OCI-LY7 (cell line): ENCODE data around the gene NIT1. TPM values are rescaled to one million over a fixed set of nuclear protein-coding genes. Genes with fewer than 3 reads are reported as not detected.

Source experiments
- BruUV-seq: library from RNA; stranded (reverse); fragments of 400-500 nt; replicated peaks from 2 replicates; lab custom pipeline; 2021; lab: Mats Ljungman, UMichigan
- CTCF ChIA-PET: fragments of 300-600 bp; sonication (Branson Sonifier 250); formaldehyde crosslinking; loops from one replicate; lab custom pipeline; 2022; ENCODE audit warnings: antibody characterized with exemption; ENCODE audit not compliant: unreplicated experiment; lab: Charles Lee
- POLR2A ChIA-PET: fragments of 300-600 bp; sonication (Branson Sonifier 250); formaldehyde crosslinking; loops from one replicate; lab custom pipeline; 2022; ENCODE audit warnings: antibody characterized with exemption; lab: Charles Lee
- DNase-seq: peaks from one replicate; pipeline ENCODE4 v3.0.0-alpha.2; 2015; ENCODE audit warnings: low spot score
- H2AFZ ChIP-seq: fragments of 200-600 bp; sonication (generic), shearing (Covaris generic); 2 replicates; pipeline ENCODE4 v1.6.1; 2014; ENCODE audit warnings: mild to moderate bottlenecking, antibody characterized with exemption, low read length, moderate library complexity
- H3K27ac ChIP-seq: fragments of 200-600 bp; sonication (generic); 2 replicates; pipeline ENCODE4 v1.5.1; 2014; ENCODE audit warnings: mixed run types, low read depth, mild to moderate bottlenecking, moderate library complexity, low read length, inconsistent platforms; ENCODE audit not compliant: poor library complexity, severe bottlenecking
- H3K36me3 ChIP-seq: fragments of 200-600 bp; sonication (generic); 2 replicates; pipeline ENCODE4 v1.6.1; 2014; ENCODE audit warnings: mild to moderate bottlenecking, antibody characterized with exemption, low read length, moderate library complexity, mixed read lengths; ENCODE audit not compliant: insufficient read depth
- H3K4me1 ChIP-seq: fragments of 200-600 bp; sonication (generic); 2 replicates; pipeline ENCODE4 v1.5.1; 2014; ENCODE audit warnings: mild to moderate bottlenecking, low read length; ENCODE audit not compliant: insufficient read depth, poor library complexity, severe bottlenecking
- H3K4me2 ChIP-seq: fragments of 200-600 bp; sonication (generic); 2 replicates; pipeline ENCODE4 v1.6.1; 2014; ENCODE audit warnings: mild to moderate bottlenecking, low read length
- H3K4me3 ChIP-seq: fragments of 200-600 bp; sonication (generic); 2 replicates; pipeline ENCODE4 v1.5.1; 2014; ENCODE audit warnings: mild to moderate bottlenecking, low read depth, low read length; ENCODE audit not compliant: poor library complexity, severe bottlenecking
- H3K79me2 ChIP-seq: fragments of 200-600 bp; sonication (generic); 2 replicates; pipeline ENCODE4 v1.6.1; 2016; ENCODE audit warnings: low read depth, mild to moderate bottlenecking, low read length, moderate library complexity, mixed read lengths; ENCODE audit not compliant: insufficient read depth
- H3K9me2 ChIP-seq: fragments of 200-600 bp; sonication (generic); 2 replicates; pipeline ENCODE4 v1.6.1; 2016; ENCODE audit warnings: mild to moderate bottlenecking, low read length, mixed read lengths; ENCODE audit not compliant: insufficient read depth
- H3K9me3 ChIP-seq: fragments of 200-600 bp; sonication (generic); 2 replicates; pipeline ENCODE4 v1.6.1; 2014; ENCODE audit warnings: mild to moderate bottlenecking, mixed run types, low read length, mixed read lengths
- H4K20me1 ChIP-seq: fragments of 200-600 bp; sonication (generic); 2 replicates; pipeline ENCODE4 v1.6.1; 2014; ENCODE audit warnings: mild to moderate bottlenecking, antibody characterized with exemption, low read length, moderate library complexity, mixed read lengths; ENCODE audit not compliant: insufficient read depth
- EZH2phosphoT487 ChIP-seq: fragments of 200-600 bp; sonication (generic); IDR thresholded peaks from 2 replicates; pipeline ENCODE4 v1.6.1; 2018; ENCODE audit warnings: low read depth, borderline replicate concordance, mild to moderate bottlenecking, mixed run types, antibody characterized with exemption, low read length, moderate library complexity, mixed read lengths
- intact Hi-C: fragments of 100-400 bp; cut with micrococcal nuclease; formaldehyde crosslinking; loops from one replicate; pipeline ENCODE4 v1.10.0; 2022; ENCODE audit not compliant: unreplicated experiment
- total RNA-seq, 2 experiments: library from RNA; depleted of rRNA in 1 of 2; stranded (reverse); fragments of >200 nt in 1 of 2; shearing (Covaris generic) in 1 of 2; gene quantifications; 2 replicates each; pipeline ENCODE4 v1.2.3, GENCODE V29; 2014 to 2022
- TF ChIP-seq, protein P1 (sequence below): fragments of 200-600 bp; sonication (generic); conservative IDR thresholded peaks from 2 replicates; pipeline ENCODE4 v1.5.1; 2014; ENCODE audit warnings: mild to moderate bottlenecking, antibody characterized with exemption, low read length, moderate library complexity, mixed read lengths

Gene NIT1
- total RNA-seq, 2 experiments from 2014 or later: 42.7 to 46.5 TPM

DNA sequence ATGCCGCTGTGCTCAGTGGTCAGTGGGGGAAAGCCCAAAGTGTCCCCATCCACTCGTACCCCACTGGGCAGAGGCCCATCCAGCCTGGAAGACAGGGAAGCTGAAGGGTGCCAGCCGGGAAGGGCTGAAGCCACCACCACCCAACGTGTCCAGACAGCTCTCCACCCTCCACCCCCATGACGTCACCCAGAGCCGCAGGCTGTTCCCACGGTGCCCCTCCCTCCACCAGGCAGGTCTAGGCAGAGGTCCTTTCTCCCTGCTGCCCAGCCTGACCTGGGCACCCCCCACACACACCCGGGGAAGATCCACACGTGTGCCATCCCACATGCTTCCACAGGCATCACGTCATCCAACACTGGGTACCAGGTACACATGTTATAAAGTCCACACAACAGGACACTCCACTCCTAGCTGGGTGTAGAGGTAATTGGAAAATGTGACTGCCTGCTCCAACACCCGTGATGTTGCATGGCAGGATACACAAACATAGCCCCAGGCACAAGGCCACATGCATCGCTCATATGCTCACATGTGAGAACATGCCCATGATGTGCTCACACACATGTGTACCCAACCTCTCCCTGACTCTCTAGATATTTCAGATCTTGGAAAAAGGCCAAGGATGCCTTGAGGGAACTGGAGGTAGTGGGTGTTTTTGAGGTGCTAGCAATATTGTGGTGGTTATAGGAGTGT, 43.1 kb upstream of the NIT1 start:
- H3K9me3 ChIP-seq: no peaks in the 10 kb centered on the region
- no peaks in the 10 kb centered on the region for H3K9me2 ChIP-seq
- TF ChIP-seq, protein P1, sequence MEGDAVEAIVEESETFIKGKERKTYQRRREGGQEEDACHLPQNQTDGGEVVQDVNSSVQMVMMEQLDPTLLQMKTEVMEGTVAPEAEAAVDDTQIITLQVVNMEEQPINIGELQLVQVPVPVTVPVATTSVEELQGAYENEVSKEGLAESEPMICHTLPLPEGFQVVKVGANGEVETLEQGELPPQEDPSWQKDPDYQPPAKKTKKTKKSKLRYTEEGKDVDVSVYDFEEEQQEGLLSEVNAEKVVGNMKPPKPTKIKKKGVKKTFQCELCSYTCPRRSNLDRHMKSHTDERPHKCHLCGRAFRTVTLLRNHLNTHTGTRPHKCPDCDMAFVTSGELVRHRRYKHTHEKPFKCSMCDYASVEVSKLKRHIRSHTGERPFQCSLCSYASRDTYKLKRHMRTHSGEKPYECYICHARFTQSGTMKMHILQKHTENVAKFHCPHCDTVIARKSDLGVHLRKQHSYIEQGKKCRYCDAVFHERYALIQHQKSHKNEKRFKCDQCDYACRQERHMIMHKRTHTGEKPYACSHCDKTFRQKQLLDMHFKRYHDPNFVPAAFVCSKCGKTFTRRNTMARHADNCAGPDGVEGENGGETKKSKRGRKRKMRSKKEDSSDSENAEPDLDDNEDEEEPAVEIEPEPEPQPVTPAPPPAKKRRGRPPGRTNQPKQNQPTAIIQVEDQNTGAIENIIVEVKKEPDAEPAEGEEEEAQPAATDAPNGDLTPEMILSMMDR: no peak
- TF ChIP-seq EZH2phosphoT487: no peak
- CTCF ChIA-PET: no interaction called here
- no peaks in the 10 kb centered on the region for H3K36me3 ChIP-seq
- H3K4me1 ChIP-seq: peaks cover 14% of the 10 kb centered on the region
- intact Hi-C loops: no loop called here
- BruUV-seq: no TSS peak
- H3K4me3 ChIP-seq: no peak overlapping the region
- POLR2A ChIA-PET: no interaction called here
- H4K20me1 ChIP-seq: no peaks in the 10 kb centered on the region
- no peak overlapping the region for H3K27ac ChIP-seq
- no peak overlapping the region for H3K4me2 ChIP-seq
- no peaks in the 10 kb centered on the region for H3K79me2 ChIP-seq
- H2AFZ ChIP-seq: no peak overlapping the region
- no peak for DNase-seq

DNA sequence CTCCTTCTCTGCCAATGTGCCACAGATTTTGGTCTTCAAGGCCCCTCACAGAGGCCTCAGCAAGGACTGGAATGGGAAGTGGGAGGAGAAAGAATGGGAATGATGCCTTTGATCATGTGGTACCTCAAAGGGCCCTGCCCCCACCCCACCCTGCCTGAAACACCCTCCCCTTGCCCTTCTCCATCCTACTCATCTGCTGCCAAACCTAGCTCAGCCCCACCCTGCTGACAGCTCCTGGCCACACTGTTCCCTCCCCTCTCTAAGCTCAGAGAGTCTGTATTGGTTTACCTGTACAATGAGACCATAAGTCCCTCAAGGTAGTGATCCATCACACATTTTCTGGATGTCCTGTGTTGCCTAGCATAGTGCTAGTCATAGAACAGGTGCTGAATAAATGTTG, 41.5 kb upstream of the NIT1 start:
- no peaks in the 10 kb centered on the region for H3K9me3 ChIP-seq
- H2AFZ ChIP-seq: no peak overlapping the region
- no peaks in the 10 kb centered on the region for H3K79me2 ChIP-seq
- no TSS peak for BruUV-seq
- ChIA-PET CTCF (no interaction called here), POLR2A (interaction anchor here (0.7 to 1.3 kb wide), 3 partner anchors 8 to 78 kb away, joined by 3 to 5 read pairs (median 3); no protein-coding TSS in a partner anchor)
- H3K4me1 ChIP-seq: peaks cover under 1% of the 10 kb centered on the region
- H3K27ac ChIP-seq: no peak overlapping the region
- no peak overlapping the region for H3K4me2 ChIP-seq
- no peak overlapping the region for H3K4me3 ChIP-seq
- no peaks in the 10 kb centered on the region for H4K20me1 ChIP-seq
- intact Hi-C loops: no loop called here
- no peak for TF ChIP-seq EZH2phosphoT487
- TF ChIP-seq, protein P1: no peak
- no peaks in the 10 kb centered on the region for H3K9me2 ChIP-seq
- H3K36me3 ChIP-seq: no peaks in the 10 kb centered on the region
- no peak for DNase-seq

DNA sequence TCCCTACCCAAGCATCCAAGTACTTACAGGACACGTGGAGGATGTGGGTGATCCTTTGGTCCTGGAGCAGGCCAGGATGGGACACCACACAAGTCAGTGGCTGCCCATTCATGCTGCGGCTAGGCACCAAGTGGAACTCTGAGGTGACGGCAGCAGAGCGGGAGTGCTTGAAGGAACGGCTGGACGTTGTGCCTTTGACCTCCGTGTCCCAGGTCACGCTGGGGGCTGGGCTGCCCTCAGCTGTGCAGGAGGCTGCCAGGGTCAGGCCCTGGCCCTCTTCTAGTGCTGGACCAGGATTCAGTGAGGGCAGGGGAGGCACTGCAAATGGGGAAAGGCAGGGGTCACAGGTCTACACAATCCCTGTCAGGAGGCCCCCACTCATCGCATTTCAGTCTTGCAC, 40.5 kb upstream of the NIT1 start:
- DNase-seq: no peak
- H3K27ac ChIP-seq: no peak overlapping the region
- no peak overlapping the region for H3K4me3 ChIP-seq
- no peaks in the 10 kb centered on the region for H3K9me3 ChIP-seq
- ChIA-PET CTCF (no interaction called here), POLR2A (interaction anchor here (1.0 to 1.3 kb wide), 2 partner anchors 9 to 77 kb away, joined by 3 to 5 read pairs; no protein-coding TSS in a partner anchor)
- no peaks in the 10 kb centered on the region for H3K4me1 ChIP-seq
- intact Hi-C loops: no loop called here
- H4K20me1 ChIP-seq: no peaks in the 10 kb centered on the region
- no peaks in the 10 kb centered on the region for H3K79me2 ChIP-seq
- H3K36me3 ChIP-seq: no peaks in the 10 kb centered on the region
- BruUV-seq: no TSS peak
- TF ChIP-seq, protein P1: no peak
- TF ChIP-seq EZH2phosphoT487: no peak
- no peaks in the 10 kb centered on the region for H3K9me2 ChIP-seq
- no peak overlapping the region for H2AFZ ChIP-seq
- no peak overlapping the region for H3K4me2 ChIP-seq
